HEK293T (cell line): ENCODE results near the gene MREG.

ENCODE experiments used
- ARNT ChIP-seq: fragments of 450-650 bp; IDR thresholded peaks from 2 replicates; pipeline ENCODE4 v1.6.1; 2017; ENCODE audit warnings: mild to moderate bottlenecking
- ELF4 ChIP-seq: fragments of 450-650 bp; IDR thresholded peaks from 2 replicates; pipeline ENCODE4 v1.6.1; 2017; ENCODE audit warnings: antibody characterized with exemption
- FOXA1 ChIP-seq: fragments of 450-650 bp; IDR thresholded peaks from 2 replicates; pipeline ENCODE4 v1.6.1; 2016; ENCODE audit warnings: mild to moderate bottlenecking
- FOXK2 ChIP-seq: fragments of 450-650 bp; IDR thresholded peaks from 2 replicates; pipeline ENCODE4 v1.6.1; 2016; ENCODE audit warnings: mild to moderate bottlenecking
- FOXM1 ChIP-seq: fragments of 450-650 bp; IDR thresholded peaks from 2 replicates; pipeline ENCODE4 v1.6.1; 2017; ENCODE audit warnings: mild to moderate bottlenecking, borderline replicate concordance
- HDGF ChIP-seq: fragments of 450-650 bp; IDR thresholded peaks from 2 replicates; pipeline ENCODE4 v1.6.1; 2017; ENCODE audit warnings: antibody characterized with exemption, borderline replicate concordance
- L3MBTL2 ChIP-seq: fragments of 450-650 bp; conservative IDR thresholded peaks from 2 replicates; pipeline ENCODE4 v1.6.1; 2016; ENCODE audit warnings: mild to moderate bottlenecking
- SP1 ChIP-seq: fragments of 450-650 bp; IDR thresholded peaks from 2 replicates; pipeline ENCODE4 v1.6.1; 2017
- TARDBP ChIP-seq: fragments of 450-650 bp; IDR thresholded peaks from 2 replicates; pipeline ENCODE4 v1.6.1; 2016

- no peak for TF ChIP-seq ARNT
- no peak for TF ChIP-seq L3MBTL2
- TF ChIP-seq SP1 = no peak
- TF ChIP-seq FOXK2 = no peak
- no peak for TF ChIP-seq FOXM1
- TF ChIP-seq FOXA1 = no peak
- no peak for TF ChIP-seq HDGF
- TF ChIP-seq ELF4 = no peak
- no peak for TF ChIP-seq TARDBP
Measured at GRCh38 chr2:216002693-216003092, 10.7 kb downstream of the MREG start.
